Measurements from ENCODE around the gene CYB5R4.

Gene CYB5R4

GRCh38 chr6:84013931-84014330 is 154.4 kb downstream of the CYB5R4 start:
- Histone ChIP-seq H3K27me3 (ENCODE audit: control insufficient read depth, insufficient read depth, low read length) (no peaks in the 10 kb centered on the region), H3K9me3 (ENCODE audit: control insufficient read depth, insufficient read depth, low read depth, low read length) (no peaks in the 10 kb centered on the region), H3K36me3 (ENCODE audit: control insufficient read depth, insufficient read depth, low read length) (no peaks in the 10 kb centered on the region), H3K4me1 (ENCODE audit: control insufficient read depth, insufficient read depth, low read length) (peaks cover 3% of the 10 kb centered on the region), H3K27ac (ENCODE audit: low read depth, low read length) (no peak overlapping the region), H3K9ac (ENCODE audit: low read length) (no peak overlapping the region), H3K4me3 (ENCODE audit: low read depth, low read length) (no peak overlapping the region)

GRCh38 chr6:84016029-84016428 is 156.5 kb downstream of the CYB5R4 start:
- H3K9ac ChIP-seq (ENCODE audit: low read length) = no peak overlapping the region
- no peak overlapping the region for H3K27ac ChIP-seq (ENCODE audit: low read depth, low read length)
- no peak overlapping the region for H3K4me3 ChIP-seq (ENCODE audit: low read depth, low read length)
- H3K27me3 ChIP-seq (ENCODE audit: control insufficient read depth, insufficient read depth, low read length) = no peaks in the 10 kb centered on the region
- H3K36me3 ChIP-seq (ENCODE audit: control insufficient read depth, insufficient read depth, low read length) = no peaks in the 10 kb centered on the region
- H3K9me3 ChIP-seq (ENCODE audit: control insufficient read depth, insufficient read depth, low read depth, low read length) = no peaks in the 10 kb centered on the region
- H3K4me1 ChIP-seq (ENCODE audit: control insufficient read depth, insufficient read depth, low read length) = peaks cover 5% of the 10 kb centered on the region

Measured in HUES6 (cell line).